Activated naive CD8-positive, alpha-beta T cell (primary cell): ENCODE measurements around the gene NPAS3.

Experiments
- H3K27ac Mint-ChIP-seq: one replicate; pipeline ENCODE4 v1.8.0; 2021; ENCODE audit warnings: mixed read lengths
- H3K27me3 Mint-ChIP-seq: one replicate; pipeline ENCODE4 v1.8.0; 2021; ENCODE audit warnings: mixed read lengths
- H3K36me3 Mint-ChIP-seq: one replicate; pipeline ENCODE4 v1.8.0; 2021; ENCODE audit warnings: mixed read lengths
- H3K4me1 Mint-ChIP-seq: one replicate; pipeline ENCODE4 v1.8.0; 2021; ENCODE audit warnings: low read depth, mixed read lengths
- H3K4me3 Mint-ChIP-seq: one replicate; pipeline ENCODE4 v1.8.0; 2021; ENCODE audit warnings: mild to moderate bottlenecking, mixed read lengths
- H3K9me3 Mint-ChIP-seq: one replicate; pipeline ENCODE4 v1.8.0; 2021; ENCODE audit warnings: low read depth, mixed read lengths

The NPAS3 gene

DNA sequence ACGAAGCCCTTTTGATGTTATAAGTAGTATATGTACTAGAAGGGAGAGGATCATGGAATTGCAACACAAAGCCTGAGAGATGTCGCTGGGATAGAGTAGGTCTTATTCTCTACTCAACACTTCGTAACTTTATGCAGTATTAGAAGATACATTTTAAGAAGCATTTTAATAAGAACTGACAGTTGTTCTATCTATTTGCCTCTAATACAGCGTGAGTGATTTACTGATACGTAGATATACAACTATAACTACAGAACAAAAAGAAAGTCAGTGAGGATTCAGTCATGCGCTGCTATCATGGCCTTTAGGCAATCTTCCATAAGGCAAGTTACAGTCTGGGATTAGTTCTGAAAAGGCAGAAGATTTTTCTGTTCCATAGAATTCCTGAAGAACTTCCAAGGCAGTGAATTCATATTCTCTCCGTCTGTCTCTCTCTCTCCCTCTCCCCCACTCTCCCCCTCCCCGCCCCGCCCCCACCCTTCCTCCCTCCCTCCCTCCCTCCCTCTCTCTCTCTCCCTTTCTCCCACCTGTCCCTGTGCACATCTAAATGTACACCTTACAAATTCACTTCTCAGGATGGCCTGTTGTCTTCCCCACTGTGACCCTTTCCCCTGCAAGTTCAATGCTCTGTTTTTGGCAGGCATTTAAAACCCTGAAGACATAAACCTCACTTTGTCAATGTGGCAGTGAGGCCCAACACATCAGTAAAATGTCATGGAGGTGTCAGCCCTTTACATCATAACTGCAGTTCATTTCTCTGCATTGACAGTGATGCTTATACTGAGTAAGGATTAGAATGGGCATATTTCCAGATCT, 541.6 kb downstream of the NPAS3 start:
- no peaks in the 10 kb centered on the region for H3K4me1 Mint-ChIP-seq
- H3K4me3 Mint-ChIP-seq, result no peak overlapping the region
- no peaks in the 10 kb centered on the region for H3K36me3 Mint-ChIP-seq

DNA sequence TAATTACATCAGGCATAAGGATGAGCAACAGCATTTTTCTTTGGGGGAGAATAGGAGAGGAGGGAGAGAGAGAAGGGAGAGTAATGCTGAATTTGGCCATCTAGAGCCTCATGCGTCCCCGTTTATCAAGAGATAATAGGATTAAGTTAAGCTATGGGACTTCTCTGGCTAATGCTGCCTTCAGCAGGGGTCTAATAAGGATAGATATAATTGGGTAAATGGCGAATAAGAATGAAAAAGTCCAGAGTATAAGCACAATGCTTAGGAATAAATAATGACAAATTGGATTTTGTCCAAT, 542.2 kb downstream of the NPAS3 start:
- peaks cover 21% of the 10 kb centered on the region for H3K27me3 Mint-ChIP-seq
- no peak overlapping the region for H3K4me3 Mint-ChIP-seq
- H3K4me1 Mint-ChIP-seq, result no peaks in the 10 kb centered on the region
- H3K36me3 Mint-ChIP-seq, result no peaks in the 10 kb centered on the region
- no peaks in the 10 kb centered on the region for H3K9me3 Mint-ChIP-seq
- H3K27ac Mint-ChIP-seq, result no peak overlapping the region

More for the DNA sequence above, 541.6 kb downstream of the NPAS3 start:
- H3K27ac Mint-ChIP-seq, result no peak overlapping the region
- peaks cover 19% of the 10 kb centered on the region for H3K27me3 Mint-ChIP-seq
- no peaks in the 10 kb centered on the region for H3K9me3 Mint-ChIP-seq

DNA sequence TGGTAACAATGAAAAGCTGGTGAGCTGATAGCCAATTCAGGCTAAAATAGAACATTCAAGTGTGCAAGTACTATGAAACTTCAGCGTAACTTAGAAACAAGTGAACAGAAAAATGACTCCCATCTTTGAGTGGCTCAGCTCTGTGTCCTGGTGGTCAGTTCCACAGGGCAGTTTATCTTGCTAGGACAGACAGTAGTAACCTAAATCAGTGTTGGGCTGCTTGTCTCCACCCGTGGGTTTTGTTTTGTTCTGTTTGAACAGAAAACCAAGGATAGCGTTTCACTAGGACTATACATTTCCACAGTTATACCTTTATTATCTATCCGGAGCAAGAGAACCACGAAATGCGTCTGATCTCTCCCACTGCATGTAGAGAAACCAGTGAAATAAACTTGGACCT, 544.4 kb downstream of the NPAS3 start:
- no peak overlapping the region for H3K27ac Mint-ChIP-seq
- no peaks in the 10 kb centered on the region for H3K9me3 Mint-ChIP-seq
- H3K36me3 Mint-ChIP-seq, result no peaks in the 10 kb centered on the region
- no peak overlapping the region for H3K4me3 Mint-ChIP-seq
- no peaks in the 10 kb centered on the region for H3K4me1 Mint-ChIP-seq
- H3K27me3 Mint-ChIP-seq, result peaks cover 19% of the 10 kb centered on the region

DNA sequence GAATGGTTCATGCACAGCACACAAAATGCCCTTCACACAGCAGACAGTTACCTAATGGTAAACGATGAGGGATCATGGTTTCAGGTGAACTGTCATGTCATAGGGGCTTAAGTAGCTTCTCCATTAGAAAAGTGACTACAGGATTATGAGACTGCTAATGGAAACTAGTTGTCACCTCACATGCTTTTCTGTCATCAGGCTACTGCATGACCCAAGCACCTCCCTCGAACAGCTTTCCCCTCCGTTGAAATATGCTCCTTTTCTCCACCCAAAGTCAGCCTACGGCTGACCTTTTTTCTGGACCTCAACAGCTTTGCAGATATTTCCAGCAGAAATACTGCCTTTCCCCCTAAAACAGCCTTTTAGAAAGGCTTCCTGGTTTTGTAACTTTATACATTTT, 544.9 kb downstream of the NPAS3 start:
- no peaks in the 10 kb centered on the region for H3K36me3 Mint-ChIP-seq
- no peaks in the 10 kb centered on the region for H3K9me3 Mint-ChIP-seq
- H3K27me3 Mint-ChIP-seq, result peaks cover 19% of the 10 kb centered on the region
- no peaks in the 10 kb centered on the region for H3K4me1 Mint-ChIP-seq
- H3K4me3 Mint-ChIP-seq, result no peak overlapping the region
- no peak overlapping the region for H3K27ac Mint-ChIP-seq

DNA sequence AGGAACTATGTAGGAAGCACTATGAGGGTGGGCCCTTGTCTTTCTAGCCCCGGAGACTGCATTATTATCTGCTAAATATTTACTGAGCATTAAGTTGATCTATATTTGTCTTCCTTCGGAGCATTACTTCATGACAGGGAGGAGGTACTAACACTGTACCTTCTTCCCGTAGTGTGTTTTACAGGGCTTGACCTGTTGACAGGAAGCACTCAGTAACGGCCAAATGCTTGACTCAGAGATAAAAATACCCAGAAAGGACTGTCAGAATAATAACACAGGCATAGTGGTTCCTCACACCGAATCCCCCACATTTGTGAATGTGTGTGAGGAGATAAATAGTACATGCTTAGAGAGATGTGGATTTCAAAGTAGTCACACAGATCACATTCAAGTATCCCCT, 545.6 kb downstream of the NPAS3 start:
- H3K4me1 Mint-ChIP-seq, result no peaks in the 10 kb centered on the region
- no peaks in the 10 kb centered on the region for H3K9me3 Mint-ChIP-seq
- peaks cover 19% of the 10 kb centered on the region for H3K27me3 Mint-ChIP-seq
- H3K27ac Mint-ChIP-seq, result no peak overlapping the region
- no peaks in the 10 kb centered on the region for H3K36me3 Mint-ChIP-seq
- H3K4me3 Mint-ChIP-seq, result no peak overlapping the region

DNA sequence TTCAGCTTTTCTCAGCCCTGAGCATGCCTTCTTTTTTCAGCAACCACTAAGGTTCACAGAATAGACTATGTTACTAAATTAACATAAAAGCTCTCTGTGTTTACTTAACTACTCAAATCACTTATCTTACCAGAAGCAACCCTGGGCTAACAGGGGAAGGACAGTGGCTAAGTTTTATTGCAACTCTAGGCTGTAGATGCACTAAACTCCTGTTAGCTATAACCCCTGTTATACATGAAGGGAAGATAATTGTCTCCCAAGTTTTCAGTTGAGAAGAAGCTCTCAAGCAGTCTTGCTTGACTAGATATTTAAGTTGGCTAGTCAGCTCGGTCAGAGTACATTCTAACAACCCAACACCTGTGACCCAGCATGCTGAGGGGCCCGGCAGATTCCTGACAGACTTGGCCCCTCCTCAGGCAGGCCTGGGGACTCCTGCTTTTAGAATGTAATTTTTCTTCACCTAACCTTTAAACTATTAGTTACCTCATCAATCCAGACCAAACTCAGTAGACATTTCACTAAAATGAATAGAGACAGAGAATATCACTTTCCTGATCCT, 547.7 kb downstream of the NPAS3 start:
- H3K4me3 Mint-ChIP-seq, result no peak overlapping the region
- no peak overlapping the region for H3K27ac Mint-ChIP-seq
- peaks cover 17% of the 10 kb centered on the region for H3K27me3 Mint-ChIP-seq
- no peaks in the 10 kb centered on the region for H3K9me3 Mint-ChIP-seq
- no peaks in the 10 kb centered on the region for H3K4me1 Mint-ChIP-seq
- no peaks in the 10 kb centered on the region for H3K36me3 Mint-ChIP-seq

DNA sequence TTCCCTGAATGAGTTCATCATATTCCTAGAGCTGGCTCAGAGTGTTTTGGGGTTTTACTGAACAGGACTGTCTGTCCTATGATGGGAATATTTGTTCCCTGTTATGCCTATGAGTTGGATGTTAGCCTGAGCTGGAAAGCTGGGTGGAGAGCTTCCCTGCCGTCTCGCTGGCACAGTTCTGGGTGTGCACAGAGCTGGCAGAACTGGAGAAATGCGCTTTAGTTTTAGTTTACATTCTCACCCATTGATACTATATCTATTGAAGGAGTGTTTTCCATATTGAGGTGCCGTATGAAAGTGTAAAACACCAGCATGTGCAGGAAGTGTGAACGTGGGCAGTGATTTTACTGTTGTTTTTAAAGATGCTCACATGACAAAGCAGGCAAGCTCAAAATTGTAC, 549.9 kb downstream of the NPAS3 start:
- H3K36me3 Mint-ChIP-seq, result no peaks in the 10 kb centered on the region
- H3K27me3 Mint-ChIP-seq, result peaks cover 12% of the 10 kb centered on the region
- no peaks in the 10 kb centered on the region for H3K4me1 Mint-ChIP-seq
- H3K27ac Mint-ChIP-seq, result no peak overlapping the region
- no peaks in the 10 kb centered on the region for H3K9me3 Mint-ChIP-seq
- H3K4me3 Mint-ChIP-seq, result no peak overlapping the region

DNA sequence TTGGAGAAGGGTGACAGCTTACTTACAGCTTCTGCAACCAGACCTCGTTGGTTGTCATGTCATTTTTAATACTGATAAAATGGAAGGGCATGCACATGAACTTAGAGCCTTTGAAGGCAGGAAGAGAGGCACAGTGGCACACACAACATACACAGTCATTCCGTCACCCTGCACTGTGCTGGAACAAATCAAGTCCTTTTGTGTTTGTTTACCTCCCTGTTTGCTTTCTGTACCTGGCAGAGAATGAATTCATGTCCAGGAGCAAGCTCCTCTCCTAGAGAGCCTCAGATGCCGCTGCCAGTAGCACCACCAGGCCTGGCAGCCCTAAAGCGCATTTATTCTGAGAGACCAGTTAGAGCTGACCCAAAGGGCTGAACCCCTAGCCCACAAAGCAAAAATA, 551.9 kb downstream of the NPAS3 start:
- Mint-ChIP-seq H3K27me3 (peaks cover 1% of the 10 kb centered on the region), H3K9me3 (no peaks in the 10 kb centered on the region), H3K4me1 (no peaks in the 10 kb centered on the region), H3K27ac (no peak overlapping the region), H3K4me3 (no peak overlapping the region), H3K36me3 (no peaks in the 10 kb centered on the region)

DNA sequence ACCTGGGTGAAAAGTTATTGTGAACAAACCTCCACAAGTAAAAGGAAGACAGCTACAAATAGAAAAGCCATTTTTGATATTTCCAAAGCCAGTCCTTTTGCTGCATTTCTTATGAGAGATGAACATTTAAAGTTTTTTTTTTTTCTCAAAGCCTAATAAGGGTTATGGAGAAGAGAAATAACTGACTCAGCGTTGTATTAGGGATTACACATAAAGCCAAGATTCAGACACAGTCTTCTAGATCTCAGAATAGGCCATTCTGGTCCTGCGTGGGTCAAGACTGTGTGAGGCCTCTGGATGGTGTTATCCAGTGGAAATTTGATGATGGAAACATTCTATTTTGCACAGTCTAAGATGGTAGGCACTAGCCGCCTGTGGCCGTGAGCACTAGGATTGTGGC, 552.4 kb downstream of the NPAS3 start:
- Mint-ChIP-seq H3K9me3 (no peaks in the 10 kb centered on the region), H3K27me3 (peaks cover 1% of the 10 kb centered on the region), H3K4me3 (no peak overlapping the region), H3K4me1 (no peaks in the 10 kb centered on the region), H3K27ac (no peak overlapping the region), H3K36me3 (no peaks in the 10 kb centered on the region)

DNA sequence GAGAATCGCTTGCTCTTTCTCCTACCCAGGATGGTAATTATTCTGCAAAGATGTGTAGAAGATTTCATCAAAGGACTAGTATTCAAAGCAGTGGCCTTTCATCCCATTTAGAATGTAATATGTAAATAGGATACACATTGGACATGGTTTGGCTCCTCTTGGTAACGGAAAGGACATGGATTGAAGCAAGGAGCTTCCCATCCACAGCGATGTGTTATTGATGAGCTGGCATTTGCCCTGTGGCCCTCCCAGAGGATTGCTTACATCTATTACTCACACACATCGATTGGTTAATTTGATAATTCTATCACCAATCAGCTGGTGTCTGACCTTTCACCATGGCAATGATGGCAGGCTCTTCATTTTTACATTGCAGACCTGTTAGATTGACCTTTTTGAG, 553.8 kb downstream of the NPAS3 start:
- Mint-ChIP-seq H3K36me3 (no peaks in the 10 kb centered on the region), H3K27me3 (peaks cover 1% of the 10 kb centered on the region), H3K27ac (no peak overlapping the region), H3K4me1 (no peaks in the 10 kb centered on the region), H3K9me3 (no peaks in the 10 kb centered on the region), H3K4me3 (no peak overlapping the region)

DNA sequence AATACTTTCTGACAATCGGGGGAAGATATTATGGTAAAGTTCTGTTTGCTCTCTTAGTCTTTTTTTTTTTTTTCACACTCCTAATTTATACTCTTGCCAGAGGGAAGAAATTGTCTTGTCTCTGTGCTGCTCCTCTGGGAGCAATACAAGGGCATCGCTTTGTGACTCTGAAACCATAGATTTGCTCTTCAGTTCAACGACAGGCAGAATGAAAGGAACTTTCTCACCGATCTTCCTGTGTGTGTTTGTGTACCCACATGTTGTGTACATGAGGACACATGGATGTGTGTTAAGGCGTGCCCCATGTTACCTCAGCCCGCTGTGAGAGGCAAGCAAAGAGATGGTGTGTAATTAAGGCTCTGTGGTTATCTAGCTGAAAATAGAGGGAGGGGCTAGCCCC, 554.6 kb downstream of the NPAS3 start:
- no peaks in the 10 kb centered on the region for H3K9me3 Mint-ChIP-seq
- no peak overlapping the region for H3K4me3 Mint-ChIP-seq
- H3K27me3 Mint-ChIP-seq, result peaks cover 1% of the 10 kb centered on the region
- no peak overlapping the region for H3K27ac Mint-ChIP-seq
- H3K4me1 Mint-ChIP-seq, result no peaks in the 10 kb centered on the region
- H3K36me3 Mint-ChIP-seq, result no peaks in the 10 kb centered on the region

DNA sequence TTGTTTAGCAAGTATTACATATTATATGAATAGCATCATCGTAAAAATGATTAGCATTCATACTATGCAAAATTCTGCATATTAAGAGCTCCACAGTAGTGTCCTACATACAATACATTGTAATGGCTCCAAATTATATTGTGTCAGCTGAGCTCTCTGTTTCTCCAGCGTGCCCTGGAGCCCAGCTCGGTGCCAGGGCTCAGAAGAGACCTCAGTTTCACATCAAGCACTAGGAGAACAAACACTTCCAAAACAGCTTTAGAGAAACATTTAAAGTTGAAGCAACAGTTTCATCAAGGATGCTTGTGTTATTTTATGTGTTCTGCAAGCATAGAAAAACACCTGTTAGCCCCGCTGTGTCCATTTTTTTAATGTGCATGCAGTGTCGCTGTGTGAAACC, 555.3 kb downstream of the NPAS3 start:
- Mint-ChIP-seq H3K36me3 (no peaks in the 10 kb centered on the region), H3K9me3 (no peaks in the 10 kb centered on the region)

DNA sequence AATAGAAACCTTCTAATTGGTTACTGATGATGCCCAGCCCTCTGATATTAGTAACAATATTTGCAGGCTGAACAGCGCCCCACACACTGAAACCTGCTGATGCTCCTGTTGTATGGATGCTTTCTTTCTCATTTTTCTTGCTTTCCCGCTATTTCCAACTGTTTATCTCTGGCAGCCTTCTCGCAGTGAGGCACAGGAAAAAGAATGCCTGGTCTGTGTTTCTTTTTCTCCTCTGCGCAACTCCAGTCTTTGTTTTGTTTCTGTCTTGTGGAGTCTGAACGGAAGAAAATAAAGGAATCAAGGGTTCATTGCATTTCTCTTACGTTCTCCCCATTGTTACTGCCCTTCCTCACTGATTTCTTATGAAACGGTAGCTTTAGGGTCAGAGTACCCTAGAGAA, 561.0 kb downstream of the NPAS3 start:
- H3K27ac Mint-ChIP-seq, result no peak overlapping the region
- H3K4me1 Mint-ChIP-seq, result no peaks in the 10 kb centered on the region
- H3K9me3 Mint-ChIP-seq, result no peaks in the 10 kb centered on the region

More for the DNA sequence above, 555.3 kb downstream of the NPAS3 start:
- no peaks in the 10 kb centered on the region for H3K4me1 Mint-ChIP-seq
- H3K4me3 Mint-ChIP-seq, result no peak overlapping the region
- no peak overlapping the region for H3K27ac Mint-ChIP-seq
- H3K27me3 Mint-ChIP-seq, result peaks cover 1% of the 10 kb centered on the region

DNA sequence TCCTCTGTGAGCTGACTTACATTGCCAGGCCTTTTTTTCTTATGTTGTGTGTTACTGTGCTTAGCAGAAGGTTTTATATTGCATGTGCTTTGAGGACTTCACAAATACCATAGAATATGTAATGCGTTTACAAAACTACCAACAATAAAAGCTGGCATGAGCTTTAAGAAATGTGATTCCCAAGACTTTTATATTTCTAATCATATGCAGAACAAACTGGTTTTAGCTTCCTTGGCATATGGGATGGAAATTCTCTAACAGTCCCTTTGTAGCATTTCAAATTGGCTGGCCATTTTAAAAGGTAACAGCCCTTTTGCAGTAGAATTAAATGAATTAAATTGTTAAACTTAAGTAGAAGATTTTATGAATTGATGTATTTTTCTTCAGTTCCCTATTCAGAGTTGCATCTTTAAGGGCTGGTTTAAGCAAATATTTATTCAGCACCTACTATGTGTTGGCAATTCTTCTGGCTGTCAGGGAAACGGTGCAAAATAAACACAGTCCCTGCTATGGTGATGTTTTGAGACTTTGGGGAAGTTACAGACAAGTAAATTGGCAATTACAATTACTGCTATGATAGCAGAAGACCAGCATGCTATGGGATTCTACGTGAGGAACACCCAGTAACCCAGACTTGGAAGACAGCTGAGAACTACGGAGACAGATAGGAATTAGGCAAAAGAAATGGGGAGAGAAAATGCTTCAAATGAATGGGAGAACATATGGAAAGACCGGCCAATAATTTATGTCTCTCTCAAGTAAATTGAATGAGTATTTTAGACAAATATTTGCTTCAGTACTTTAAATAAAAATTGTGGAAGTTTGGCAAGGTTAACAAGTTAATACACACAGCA, 565.8 kb downstream of the NPAS3 start:
- no peaks in the 10 kb centered on the region for H3K36me3 Mint-ChIP-seq
- H3K4me1 Mint-ChIP-seq, result no peaks in the 10 kb centered on the region
- H3K4me3 Mint-ChIP-seq, result no peak overlapping the region
- H3K27ac Mint-ChIP-seq, result no peak overlapping the region
- peaks cover 4% of the 10 kb centered on the region for H3K9me3 Mint-ChIP-seq
- H3K27me3 Mint-ChIP-seq, result no peaks in the 10 kb centered on the region

More for the DNA sequence above, 561.0 kb downstream of the NPAS3 start:
- peaks cover 1% of the 10 kb centered on the region for H3K27me3 Mint-ChIP-seq
- H3K4me3 Mint-ChIP-seq, result no peak overlapping the region
- no peaks in the 10 kb centered on the region for H3K36me3 Mint-ChIP-seq

DNA sequence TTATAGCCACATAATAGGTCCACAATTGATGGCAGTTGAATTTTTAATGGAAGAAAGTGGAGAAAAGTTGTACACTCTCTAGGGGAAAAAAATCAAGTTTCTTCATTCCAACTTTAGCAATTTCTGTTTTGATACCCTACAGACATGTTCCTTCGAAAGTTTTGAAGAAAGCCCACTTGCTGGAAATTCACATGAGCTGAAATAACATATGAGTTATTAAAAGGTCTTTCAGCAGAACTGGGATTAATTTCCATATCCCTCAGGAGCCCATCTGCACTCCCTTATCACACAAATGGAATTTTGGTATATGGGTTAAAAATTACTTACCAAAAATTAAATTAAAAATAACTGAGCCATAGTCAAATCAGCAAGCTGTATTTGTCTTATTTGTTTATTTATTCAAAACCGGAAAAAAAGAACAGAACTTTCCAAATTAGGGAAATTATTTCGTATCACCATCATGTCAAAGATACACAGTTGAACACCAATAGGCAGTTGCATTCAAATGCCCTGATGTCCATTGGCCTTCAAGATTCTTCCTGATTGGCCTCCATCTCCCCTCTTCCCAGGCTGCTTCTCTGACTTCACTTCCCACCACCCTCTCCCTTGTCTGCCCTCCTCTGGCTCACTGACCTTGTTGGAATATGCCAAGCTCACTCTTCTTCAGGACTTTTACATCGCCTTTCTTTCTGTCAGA, 566.7 kb downstream of the NPAS3 start:
- Mint-ChIP-seq H3K27me3 (no peaks in the 10 kb centered on the region), H3K4me1 (no peaks in the 10 kb centered on the region), H3K27ac (no peak overlapping the region), H3K9me3 (peaks cover 4% of the 10 kb centered on the region), H3K4me3 (no peak overlapping the region), H3K36me3 (no peaks in the 10 kb centered on the region)
